AG09309 (cell line): Measurements from ENCODE around the gene IGF1R.

Experiments used
- DNase-seq: peaks from one replicate; pipeline ENCODE4 v3.0.0-alpha.2; 2010; ENCODE audit warnings: low read depth
- H3K4me3 ChIP-seq: 2 replicates; pipeline ENCODE4 v1.5.1; 2011; ENCODE audit warnings: mild to moderate bottlenecking, low read depth, low read length, moderate library complexity; ENCODE audit not compliant: control insufficient read depth
- CTCF ChIP-seq: IDR thresholded peaks from 2 replicates; pipeline ENCODE4 v1.5.1; 2011; ENCODE audit warnings: mild to moderate bottlenecking, low read depth, low read length, inconsistent platforms; ENCODE audit not compliant: insufficient read depth, control insufficient read depth; ENCODE audit errors: missing control alignments

The IGF1R gene

DNA sequence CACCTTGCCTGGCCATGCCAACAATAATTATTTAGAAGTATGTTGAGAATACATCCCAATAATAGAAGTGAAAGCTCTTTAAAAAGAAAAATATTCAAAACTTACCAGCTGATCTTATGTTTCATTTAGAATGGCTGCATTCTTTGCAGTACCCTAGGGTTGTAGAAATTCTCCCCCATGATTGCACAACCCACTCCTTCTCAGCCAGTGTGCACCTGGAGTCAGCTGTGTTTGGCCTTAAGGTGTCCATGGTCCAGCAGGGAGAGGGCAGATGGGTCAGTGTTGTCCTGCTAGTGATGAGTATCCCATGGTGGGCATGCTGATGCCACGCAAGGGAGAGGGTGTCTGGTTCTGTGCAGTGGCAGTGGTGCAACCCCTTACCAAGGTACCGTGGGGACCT lies 117.3 kb downstream of the IGF1R start:
- DNase-seq, result no peak
- H3K4me3 ChIP-seq, result no peak overlapping the region
- no peak for TF ChIP-seq CTCF

DNA sequence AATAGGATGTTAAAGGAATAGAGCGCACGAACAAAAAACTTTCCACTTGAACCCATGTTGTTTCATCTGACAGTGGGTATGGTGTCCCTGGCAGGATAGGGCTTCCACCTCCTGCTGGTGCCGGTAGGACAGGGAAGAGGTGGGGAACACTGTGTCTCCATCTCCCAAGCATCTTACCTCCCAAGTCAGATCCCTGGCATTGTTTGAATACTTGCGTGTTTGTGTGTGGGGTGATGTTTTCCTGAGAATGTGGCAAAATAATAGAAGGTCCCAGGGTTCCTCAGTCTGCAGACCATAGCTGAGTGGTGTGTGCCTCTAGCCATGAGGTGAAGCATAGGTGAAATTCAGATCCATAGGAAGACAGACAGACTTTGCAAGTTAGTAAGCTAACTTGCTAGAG lies 119.4 kb downstream of the IGF1R start:
- no peak for TF ChIP-seq CTCF
- no peak for DNase-seq
- H3K4me3 ChIP-seq, result no peak overlapping the region

GRCh38 chr15:98769867-98770266 lies 121.5 kb downstream of the IGF1R start:
- DNase-seq, result no peak
- H3K4me3 ChIP-seq, result no peak overlapping the region
- TF ChIP-seq CTCF, result no peak

DNA sequence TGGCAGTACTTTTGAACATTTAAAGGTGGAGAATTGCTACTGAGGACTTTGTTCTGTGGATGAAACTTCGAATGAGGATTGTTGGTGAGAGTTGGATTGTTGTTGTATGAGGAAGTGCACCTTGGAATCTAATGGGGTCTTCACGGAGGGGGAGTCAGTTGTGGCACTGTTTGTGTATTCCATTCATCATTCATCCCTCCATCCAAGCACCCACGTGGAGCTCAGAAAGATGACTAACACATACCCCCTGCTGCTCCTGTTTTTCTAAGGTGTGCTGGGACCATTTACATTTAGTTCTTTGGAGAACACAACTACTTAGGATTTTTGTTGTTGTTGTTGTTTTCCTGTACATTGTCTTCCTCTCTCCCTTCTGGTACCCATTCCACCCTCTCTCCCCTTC lies 122.6 kb downstream of the IGF1R start:
- no peak for DNase-seq
- no peak overlapping the region for H3K4me3 ChIP-seq
- no peak for TF ChIP-seq CTCF

DNA sequence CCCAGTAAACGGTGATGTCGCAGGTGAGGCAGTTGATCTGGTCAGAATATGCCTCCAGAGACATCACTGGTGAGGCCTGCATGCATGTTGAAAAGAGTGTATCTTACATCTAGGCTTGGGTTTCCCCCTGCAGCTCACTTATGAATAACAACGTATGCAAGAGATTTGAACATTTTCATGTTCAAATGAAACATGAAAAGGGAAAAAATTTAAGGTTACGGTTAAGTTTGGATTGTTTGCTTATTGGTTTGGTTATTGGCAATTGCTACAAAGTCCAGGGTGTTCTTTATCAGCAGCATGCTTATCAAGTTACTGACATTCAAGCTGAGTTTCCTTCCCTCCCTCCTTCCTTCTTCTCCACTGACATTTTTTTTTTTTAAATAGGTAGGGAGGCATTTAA lies 123.2 kb downstream of the IGF1R start:
- DNase-seq, result no peak
- H3K4me3 ChIP-seq, result no peak overlapping the region
- no peak for TF ChIP-seq CTCF

DNA sequence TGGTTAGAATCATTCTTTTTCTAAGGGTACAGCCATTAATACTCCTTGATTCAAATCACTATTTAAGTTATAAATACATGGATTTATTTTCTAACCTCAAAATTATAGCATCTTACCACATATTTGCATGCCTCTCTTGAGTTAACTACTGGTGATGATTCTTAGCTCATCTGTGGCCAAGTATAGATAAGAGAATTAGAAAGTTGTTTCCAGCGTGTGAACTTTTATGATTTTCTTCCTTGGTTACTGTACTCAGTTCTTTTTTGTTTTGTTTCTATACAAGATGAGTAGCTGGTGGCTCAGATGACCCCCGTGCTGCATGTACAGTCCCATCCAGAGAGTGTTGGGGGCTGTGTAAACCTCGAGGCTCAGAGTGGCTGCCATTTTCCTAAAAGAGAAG lies 124.6 kb downstream of the IGF1R start:
- TF ChIP-seq CTCF, result no peak
- DNase-seq, result no peak
- no peak overlapping the region for H3K4me3 ChIP-seq

DNA sequence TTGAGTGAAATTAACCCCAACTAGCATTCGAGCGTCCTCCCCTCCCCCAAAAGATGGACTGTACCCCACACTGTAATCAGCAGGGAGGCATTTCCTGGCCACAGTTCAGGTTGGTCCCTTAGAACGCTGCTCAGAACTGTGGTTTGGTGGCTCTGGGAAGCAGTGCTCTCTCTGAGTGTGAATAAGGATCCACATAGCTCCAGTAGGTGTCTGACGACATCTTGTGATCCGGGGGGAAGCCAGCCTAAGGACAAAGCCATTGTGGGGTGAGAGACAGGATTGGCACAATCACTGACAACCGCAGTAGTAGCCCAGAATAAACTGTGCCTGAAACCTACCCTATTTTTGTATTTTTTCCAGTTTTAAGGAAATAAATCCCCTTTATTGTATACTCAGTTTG lies 125.3 kb downstream of the IGF1R start:
- no peak for TF ChIP-seq CTCF

More for the DNA sequence above, 125.3 kb downstream of the IGF1R start:
- no peak overlapping the region for H3K4me3 ChIP-seq
- no peak for DNase-seq
